HUDEP-2 (cell line): ENCODE measurements around the gene TXNDC2.

Experiments used
- DNase-seq, 76 experiments: peaks; one replicate each; lab custom pipeline; 2025; ENCODE audit not compliant: unreplicated experiment in 76 of 76; lab: John Stamatoyannopoulos, UW

The TXNDC2 gene

DNA sequence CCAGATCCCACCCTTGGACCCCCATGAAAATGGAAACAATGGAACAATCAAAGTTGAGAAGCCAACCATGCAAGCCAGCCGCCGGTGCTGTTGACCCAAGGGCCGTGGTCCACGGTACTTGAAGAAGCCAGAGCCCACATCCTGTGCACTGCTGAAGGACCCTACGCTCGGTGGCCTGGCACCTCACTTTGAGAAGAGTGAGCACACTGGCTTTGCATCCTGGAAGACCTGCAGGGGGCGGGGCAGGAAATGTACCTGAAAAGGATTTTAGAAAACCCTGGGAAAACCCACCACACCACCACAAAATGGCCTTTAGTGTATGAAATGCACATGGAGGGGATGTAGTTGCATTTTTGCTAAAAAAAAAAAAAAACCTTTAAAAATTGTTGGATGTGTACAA, 26.5 kb upstream of the TXNDC2 start:
- no peak for DNase-seq

DNA sequence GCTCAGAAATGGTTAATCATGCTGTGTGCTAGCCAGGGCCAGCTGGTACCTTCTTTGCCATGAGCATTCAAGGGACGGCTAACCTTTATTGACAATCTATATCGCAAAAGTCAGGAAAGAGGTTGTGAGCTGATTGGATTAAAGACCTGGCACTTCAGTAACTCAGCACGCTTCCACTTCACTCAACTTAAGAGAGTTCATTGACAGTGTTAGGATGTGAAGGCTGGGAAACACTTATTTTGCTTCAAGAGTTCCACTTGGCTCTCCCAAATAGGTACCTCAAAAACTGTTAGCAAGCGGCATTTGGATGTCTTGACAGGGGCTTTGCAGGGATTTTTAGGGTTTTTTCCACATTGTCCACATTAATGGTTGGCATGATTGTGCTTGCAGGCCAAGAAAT, 25.1 kb upstream of the TXNDC2 start:
- DNase-seq, result no peak

DNA sequence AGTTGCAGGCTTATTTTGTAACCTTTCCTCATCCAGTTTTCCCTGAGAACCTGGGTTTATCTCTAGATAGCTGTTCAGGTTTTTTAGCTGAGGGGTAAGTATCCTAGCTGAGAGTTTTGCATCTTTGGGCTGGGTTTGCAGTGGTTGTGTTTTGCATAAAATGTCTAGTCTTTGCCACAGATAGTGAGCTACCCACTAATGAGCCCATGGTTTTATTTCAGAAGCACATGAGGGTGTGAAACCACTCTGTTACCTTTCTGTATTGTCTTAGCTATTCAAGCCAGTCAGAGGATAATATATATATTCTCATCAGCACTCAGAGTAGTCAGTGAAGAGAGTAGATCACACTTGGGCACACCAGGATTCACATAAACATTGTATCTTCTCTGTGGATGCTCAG, 24.6 kb upstream of the TXNDC2 start:
- DNase-seq, result no peak

DNA sequence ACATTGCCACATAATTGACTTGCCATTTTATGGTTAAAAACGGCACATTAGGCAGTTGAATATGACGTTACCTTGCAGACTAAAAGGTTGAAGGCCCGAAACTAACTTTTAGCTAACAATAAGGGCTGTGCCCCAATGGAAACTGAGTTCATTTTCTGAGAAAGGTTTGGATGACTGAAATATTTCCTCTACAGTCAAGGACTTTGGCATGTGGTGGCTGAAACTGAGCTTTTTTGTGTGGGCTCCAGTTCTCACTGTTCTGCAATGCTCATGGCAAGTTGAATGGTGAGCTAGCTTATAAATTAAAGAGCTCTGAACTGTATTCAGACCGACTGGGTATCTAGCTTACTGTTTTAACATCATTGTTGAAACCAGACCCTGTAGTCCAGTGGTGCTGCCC, 23.8 kb upstream of the TXNDC2 start:
- DNase-seq, result no peak

DNA sequence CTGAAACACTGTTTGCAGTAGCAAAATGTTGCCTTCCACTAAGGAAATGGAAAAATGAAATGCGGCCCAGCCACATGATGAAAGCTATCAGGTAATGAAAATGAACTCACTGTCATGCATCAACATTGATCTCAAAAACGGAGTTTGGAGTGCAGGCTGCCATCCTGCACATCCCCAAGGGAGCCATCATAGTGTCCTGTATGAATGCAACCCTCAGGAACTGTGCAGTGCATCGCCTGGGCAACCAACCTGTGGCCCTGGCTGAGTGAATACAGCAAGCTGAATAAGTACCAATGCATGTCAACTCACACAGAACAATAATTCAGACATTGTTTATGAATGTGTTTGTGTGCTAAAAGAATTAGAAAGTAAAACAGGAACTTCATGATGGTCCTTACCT, 23.1 kb upstream of the TXNDC2 start:
- DNase-seq, result no peak

DNA sequence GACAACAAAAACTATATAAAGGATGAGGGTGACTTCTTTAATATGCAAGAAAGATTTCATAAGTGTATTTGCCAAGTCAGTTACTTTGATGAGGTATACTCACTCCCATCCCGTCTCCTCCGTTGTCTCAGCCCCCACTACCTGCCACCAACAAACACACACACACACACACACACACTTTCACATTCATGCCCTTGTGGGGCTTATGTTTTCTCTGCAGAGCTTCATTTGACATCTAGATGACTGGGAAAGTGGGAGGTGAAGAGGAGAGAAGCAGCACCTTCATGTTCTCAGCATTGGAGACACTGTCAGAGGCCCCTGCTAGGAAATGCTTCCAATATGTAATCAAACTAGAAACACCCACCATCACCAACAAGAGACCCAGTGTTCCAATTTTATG, 22.5 kb upstream of the TXNDC2 start:
- no peak for DNase-seq

DNA sequence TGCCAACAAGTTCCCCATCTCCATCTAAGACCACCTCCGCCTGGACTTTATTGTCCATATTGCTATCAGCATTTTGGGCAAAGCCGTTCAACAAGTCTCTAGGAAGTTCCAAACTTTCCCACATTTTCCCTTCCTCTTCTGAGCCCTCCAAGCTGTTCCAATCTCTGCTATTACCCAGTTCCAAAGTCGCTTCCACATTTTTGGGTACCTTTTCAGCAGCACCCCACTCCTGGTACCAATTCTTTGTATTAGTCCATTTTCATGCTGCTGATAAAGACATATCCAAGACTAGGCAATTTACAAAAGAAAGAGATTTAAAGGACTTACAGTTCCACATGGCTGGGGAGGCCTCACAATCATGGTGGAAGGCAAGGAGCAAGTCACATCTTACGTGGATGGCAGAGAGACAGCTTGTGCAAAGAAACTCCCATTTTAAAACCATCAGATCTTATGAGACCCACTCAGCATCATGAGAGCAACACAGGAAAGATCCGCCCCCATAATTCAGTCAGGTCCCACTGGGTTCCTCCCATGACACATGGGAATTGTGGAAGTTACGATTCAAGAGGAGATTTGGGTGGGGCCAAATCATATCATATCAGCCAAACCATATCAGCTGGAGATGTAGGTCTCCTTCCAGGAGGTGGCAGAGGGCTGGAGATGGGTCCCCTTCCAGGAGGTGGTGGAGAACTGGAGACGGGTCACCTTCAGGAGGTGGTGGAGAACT, 19.8 kb upstream of the TXNDC2 start:
- no peak for DNase-seq

DNA sequence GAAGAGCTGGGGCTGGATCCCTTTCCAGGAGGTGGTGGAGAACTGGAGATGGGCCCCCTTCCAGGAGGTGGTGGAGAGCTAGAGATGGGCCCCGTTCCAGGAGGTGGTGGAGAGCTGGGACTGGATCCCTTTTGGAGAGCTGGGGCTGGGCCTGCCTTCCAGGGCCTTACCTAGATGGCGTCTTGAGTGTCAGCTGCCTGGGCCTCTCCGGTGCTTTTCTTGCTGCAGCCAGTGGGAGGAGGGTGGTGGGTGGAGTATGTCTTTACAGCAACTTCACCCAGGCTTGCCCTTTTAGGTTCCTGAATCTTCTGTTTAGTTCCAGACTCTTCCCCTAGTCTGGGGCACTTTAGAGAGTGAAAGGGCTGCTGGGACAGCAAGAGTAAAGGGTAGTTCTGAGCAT, 19.1 kb upstream of the TXNDC2 start:
- no peak for DNase-seq

DNA sequence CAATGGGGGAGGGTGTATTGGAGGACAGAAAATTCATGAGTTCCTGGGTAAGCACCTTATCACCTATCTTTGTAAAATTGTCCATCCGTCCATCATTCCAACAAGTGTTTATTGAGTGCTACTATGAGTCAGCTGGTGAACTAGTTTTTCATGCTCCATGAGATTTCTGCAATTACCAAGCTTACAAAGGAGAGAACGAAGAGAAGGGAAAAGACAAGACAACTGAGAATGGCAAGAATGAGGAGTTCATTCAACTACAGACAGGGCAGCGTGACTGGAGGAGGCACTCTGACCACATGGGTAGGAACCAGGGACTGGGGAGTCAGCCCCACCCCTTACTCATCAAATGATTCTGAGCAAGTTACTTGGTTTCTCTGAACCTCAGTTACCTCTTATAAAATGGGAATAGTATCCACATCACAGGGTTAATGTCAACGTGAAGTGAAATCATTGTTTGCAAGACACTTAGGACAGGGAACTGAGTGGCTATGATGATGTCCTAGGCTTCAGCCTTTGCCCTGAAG, 18.6 kb upstream of the TXNDC2 start:
- no peak for DNase-seq

DNA sequence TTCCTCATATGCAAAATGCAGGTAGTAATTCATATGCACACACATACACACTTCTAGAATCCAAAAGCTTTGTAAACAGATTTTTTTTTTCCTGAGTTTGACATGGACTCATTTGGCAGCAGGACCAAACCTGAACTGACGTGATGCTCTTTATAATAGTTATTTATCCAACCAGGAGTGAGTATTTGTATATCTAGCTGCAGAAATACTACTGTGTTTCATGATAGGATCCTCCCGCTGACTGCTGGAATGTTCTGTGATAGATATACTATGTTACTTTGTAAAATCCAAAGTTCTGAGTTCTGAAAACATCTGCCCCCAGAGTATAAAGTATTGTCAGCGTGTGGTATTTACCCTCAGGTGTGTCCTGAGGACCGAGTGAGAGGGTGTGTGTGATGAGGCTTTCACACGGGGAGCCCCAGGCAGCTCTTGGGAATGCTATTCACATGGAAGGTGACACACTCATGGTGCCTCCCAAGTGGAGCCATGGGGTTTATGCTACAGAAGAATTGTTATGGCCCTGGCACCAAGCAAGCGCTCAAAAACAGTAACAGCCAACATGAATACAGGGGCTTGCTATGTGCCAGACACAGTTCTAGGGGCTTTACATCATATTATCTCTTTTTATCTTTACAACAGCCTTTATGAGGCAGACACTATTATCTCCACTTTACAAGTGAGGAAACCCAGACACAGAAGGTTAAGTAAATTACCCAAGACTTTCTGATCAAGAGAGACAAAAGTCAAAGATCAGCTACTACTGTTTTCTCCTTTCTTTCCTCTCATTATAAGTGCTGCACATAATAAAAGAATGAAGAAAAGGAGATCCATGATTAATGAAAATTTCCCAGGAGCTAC, 16.7 kb upstream of the TXNDC2 start:
- DNase-seq, result no peak

DNA sequence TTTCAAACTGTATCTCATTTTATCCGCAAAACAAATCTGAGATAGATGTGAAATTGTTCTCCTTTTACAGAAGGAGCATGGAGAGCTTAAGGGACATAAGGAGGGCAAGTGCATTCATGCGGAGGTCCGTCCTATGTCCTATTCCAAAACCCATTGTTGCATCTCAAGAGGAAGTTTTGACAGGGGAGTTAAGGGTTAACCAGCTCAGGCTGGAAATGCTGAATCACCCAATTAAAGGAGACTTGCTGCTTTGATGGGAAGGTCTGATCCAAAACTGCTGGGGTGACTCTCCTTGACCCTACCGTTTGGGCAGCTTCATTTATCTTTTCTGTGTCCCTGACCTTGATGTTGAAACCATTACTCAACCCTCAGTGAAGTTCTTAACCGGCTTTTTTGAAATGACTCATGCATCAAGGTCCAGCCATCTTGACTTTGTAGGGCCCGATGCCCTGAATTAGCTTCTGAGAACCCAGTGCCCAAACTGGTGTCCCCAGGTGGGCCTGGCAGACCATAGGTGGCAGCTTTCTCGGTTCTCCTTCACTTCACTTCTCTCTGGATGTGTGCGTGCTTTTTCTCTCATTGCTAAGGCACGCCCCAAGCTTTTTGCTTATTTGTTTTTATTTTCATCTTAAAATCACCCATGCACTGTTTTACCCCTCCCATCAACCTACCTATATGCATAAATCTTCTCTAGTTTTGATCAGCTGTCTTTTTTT, 15.9 kb upstream of the TXNDC2 start:
- DNase-seq, result peak in 29 of 76 experiments; percentile 2 to 67 (median 29)

DNA sequence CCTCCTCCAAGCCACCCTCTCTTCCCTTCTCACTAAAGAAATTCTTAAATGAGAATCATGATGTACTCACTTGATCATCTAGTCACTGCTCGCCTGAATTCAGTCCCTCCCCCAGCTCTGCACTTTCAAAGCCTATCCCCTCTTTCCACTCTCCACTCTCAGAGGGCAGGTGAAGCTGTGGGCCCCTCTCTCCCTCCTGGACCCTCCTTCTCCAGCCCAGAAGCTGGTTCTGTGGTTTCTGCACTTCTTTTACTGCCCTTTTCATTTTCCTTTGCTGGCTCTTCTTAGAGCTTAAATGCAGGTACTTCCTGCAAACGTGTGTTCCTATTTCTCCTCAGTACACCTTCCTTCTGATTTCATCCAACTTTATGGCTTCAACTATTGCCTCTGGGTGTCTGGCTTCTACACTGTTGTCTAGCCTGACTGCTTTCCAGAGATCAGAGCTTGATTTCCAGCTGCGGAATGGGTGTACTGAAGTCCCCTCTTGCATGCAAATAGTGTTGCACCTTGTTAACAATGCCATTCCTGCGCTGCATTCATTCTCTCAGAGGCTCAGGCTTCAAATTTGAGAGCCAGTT, 15.3 kb upstream of the TXNDC2 start:
- DNase-seq, result peak in 1 of 76 experiments; percentile 0

DNA sequence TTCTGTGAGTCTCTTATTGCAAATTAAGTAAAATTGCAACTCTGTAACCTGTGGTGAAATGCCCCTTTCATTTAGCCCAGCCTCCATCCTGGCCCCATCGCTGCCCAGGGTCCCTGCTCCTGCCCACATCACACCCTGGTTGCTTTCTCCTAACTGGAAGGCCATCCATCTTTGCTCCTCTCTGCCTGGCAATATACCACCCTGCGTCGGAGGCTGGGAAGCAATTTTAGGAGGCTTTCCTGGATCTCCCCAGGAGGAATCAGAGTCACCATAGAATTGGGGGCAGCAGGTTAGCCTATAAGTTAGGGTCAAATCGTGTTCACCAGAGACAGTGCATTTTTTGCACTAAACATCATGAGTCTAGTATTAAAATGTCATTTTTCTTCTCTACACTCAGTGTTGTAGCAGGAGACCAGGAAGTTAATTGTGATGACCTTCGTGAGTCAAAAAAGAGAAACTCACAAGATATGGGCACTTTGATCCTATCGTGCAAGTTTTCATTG, 14.5 kb upstream of the TXNDC2 start:
- no peak for DNase-seq

DNA sequence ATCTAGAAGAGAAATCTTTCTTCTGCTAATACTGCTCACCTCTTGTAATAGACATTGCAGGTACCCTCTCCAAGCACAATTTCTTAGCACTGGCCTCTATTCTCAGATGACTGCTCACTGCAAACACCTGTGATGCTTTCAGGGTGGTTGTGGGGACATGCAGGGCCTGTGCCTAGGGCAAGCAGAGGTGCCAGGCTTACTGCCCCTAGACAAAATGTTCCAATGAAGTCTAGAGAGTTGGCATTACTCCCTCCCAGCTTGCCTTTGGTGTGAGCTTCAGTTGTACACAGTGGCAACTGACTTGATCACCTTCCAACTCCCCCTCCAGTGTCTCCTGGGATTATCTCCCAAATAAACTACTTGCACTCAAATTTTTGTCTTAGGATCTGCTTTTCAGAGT, 12.9 kb upstream of the TXNDC2 start:
- no peak for DNase-seq

DNA sequence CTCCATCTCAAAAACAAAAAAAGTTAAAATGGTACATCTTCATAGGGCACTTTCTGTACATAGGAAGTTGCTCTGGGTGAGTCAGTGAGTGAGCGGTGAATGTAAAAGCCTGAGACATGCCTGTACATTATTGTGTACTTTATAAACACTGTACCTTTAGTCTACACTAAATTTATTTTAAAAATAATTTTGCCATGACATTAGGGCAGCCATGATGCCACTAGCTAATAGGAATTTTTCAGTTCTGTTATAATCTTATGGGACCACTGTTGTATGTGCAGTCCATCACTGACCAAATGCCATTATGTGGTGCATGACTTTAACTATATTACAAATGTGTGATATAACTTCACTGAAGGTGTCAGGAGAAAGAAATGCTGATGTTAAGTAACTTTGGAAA, 11.0 kb upstream of the TXNDC2 start:
- DNase-seq, result no peak

DNA sequence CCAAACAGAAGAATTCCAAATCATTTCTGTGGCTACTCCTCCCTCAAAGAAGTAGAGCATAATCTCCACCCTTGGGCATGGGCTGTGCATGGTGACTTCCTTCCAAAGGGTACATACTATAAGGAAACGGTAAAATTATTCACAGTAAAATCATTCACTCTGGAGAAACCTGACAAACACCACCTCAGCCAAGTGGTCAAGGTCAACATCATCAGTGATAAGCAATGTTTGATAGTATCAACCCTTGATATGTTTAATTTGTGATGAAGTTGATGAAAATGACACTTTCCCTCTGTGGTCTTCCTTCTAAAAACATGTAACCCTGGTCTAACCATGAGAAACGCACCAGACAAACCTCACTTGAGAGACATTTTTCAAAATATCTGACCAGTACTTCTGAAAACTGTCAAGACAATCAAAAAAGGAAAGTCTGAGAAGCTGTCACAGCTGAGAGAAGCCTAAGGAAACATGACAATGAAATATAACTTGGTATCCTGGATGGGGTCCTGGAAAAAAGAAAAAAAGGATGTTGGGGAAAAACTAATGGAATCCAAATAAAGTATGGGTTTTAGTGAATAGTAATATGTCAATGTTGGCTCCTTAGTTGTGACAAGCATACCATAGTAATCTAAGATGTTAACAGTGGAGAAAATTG, 9.4 kb upstream of the TXNDC2 start:
- peak in 1 of 76 experiments; percentile 66 for DNase-seq

DNA sequence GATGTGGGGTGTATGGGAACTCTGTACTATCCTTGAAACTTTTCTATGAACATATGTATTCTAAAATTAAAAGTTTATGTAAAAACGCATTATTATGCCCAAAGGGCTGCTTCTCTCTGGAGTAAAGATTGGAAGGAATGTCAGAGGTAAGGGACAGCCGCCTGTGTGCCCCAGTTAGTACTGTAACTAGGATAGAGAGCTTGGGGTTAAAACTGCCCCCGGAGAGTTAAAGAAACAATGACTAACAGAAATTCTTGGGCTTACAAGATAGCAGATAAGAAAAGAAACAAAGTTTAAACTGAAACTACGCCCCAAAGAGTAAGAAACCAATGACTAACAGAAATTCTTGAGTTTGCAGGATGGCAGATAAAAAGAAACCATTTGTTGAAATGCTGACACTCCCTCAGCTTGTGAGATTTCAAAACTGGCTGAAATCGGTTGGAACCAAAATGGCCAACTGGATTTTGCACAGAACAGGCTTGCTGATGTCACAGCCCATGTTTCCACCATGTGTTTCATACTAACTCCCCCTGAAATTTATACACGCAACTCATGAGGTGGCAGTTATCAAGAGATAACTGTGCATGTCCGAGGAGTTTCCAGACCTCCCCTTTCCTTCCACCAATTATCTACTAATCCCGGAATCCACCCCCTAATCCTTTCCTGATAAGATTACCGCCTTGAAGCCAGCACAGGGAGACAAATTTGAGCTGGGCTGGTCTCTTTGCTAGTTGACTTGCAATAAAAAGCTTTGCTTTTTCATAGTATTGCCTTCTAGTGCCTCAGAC, 8.7 kb upstream of the TXNDC2 start:
- peak in 58 of 76 experiments; percentile 0 to 97 (median 50) for DNase-seq

DNA sequence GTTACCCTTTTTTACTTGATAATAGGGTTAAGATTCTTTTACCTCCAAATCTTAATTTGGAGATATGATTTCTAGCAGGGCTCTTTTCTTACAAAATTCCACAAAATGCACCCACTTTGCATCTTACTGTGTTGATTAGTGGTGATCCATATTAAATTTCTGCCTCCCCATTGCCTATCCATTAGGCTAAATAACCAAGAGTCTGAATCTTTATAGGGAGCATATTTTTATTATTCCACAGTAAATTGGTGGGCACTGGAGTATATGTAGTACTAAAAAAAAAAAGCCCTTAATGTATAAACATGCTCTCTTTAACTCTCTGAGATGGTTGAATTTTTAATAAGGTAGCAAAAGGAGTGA, 8.1 kb upstream of the TXNDC2 start:
- no peak for DNase-seq

DNA sequence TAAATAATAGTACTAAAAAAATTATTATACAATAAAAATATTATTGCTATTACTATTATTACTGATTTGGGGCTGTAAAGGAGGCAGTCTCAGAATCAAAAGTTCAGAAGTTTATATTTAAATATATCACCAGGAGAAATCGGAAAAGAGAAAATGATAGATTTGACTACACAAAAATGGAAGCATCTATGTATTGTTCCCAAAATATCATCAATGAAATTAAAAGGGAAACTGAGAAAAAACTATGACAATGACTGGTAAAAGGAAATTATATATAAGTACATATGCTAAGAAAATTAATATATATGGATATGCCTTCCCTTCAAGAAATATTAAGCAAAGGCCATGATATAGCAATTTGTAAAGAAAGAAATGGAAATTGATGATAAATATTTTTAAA, 7.7 kb upstream of the TXNDC2 start:
- no peak for DNase-seq
